ENCODE measurements around the gene ENTPD7.

ENTPD7 gene

DNA sequence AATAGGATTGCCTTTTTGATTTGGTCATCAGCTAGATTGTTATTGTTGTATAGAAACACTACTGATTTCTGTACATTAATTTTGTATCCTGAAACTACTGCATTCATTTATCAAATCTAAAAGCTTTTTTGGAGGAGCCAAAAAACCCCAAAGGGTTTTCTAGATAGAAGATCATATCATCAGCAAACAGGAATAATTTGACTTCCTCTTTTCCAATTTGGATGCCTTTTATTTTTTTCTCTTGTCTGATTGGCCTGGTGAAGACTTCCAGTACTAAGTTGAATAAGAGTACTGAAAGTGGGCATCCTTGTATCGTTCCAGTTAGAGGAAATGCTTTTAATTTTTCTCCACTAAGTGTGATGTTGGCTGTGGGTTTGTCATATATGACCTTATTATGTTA is 10.6 kb upstream of the ENTPD7 start:
- H3K27ac ChIP-seq: no peak overlapping the region

DNA sequence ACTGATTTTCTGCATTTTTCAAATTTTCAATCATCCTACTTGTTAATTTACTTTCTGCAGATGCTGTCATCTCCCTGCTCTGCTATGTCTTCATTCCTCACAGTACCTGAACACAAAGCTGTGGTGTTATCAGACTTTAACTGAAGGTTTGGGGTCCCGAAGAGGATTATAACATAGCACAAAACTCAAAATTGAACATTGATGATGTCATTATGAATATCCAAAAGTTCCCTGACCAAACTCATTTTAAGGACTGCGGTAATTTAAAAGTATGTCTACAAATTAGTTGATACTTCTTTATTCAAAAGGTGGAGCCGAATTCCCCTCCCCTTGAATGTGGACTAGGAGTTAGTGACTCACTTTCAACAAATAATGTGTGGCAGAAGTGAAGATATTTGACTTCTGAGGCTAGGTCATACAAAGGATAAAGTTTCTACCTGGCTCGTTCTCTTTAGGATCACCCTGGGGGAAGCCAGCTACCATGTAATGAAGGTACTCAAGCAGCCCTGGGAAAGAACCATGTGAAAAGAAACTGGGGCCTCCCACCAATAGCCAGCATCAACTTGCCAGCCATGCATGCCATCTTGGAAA is 6.4 kb upstream of the ENTPD7 start:
- TF ChIP-seq, protein P1, sequence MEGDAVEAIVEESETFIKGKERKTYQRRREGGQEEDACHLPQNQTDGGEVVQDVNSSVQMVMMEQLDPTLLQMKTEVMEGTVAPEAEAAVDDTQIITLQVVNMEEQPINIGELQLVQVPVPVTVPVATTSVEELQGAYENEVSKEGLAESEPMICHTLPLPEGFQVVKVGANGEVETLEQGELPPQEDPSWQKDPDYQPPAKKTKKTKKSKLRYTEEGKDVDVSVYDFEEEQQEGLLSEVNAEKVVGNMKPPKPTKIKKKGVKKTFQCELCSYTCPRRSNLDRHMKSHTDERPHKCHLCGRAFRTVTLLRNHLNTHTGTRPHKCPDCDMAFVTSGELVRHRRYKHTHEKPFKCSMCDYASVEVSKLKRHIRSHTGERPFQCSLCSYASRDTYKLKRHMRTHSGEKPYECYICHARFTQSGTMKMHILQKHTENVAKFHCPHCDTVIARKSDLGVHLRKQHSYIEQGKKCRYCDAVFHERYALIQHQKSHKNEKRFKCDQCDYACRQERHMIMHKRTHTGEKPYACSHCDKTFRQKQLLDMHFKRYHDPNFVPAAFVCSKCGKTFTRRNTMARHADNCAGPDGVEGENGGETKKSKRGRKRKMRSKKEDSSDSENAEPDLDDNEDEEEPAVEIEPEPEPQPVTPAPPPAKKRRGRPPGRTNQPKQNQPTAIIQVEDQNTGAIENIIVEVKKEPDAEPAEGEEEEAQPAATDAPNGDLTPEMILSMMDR (IDR thresholded peaks at IDR 0.05): no peak
- no peak for DNase-seq (ENCODE audit: low spot score)
- no peak overlapping the region for H3K4me3 ChIP-seq
- H3K27ac ChIP-seq: no peak overlapping the region

More for the DNA sequence above, 10.6 kb upstream of the ENTPD7 start:
- no peak overlapping the region for H3K4me3 ChIP-seq
- TF ChIP-seq, protein P1 (IDR thresholded peaks at IDR 0.05): no peak
- no peak for DNase-seq (ENCODE audit: low spot score)

DNA sequence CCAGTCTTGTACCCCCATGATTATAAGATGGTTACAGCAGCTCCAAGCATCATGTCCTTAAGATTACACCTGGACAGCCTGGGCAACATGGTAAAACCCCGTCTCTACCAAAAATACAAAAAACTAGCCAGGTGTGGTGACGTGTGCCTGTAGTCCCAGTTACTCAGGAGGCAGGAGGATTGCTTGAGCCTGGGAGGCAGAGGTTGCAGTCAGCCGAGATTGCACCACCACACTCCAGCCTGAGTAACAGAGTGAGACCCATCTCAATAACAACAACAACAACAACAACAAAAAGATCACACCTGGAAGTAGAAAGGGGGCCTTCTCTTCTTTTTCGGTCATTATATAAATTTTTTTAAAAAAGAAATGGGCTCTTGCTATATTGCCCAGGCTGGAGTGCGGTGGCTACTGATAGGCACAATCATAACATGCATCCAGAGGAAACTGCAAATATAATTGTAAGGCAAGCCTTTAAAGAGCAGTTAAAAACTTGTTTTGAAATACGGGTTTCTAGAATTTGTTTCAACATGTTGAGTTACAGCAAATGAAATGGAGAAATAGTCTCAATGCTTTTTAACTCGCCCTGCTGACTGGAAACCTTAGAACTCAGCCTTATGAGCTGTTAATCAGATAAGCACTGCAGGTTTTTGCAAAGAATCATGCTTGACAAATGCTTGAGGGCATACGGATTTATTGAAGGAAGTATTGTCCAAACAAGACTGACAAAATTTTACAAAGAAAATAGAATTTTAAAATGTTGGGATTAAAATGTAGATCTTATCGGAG is 4.7 kb upstream of the ENTPD7 start:
- DNase-seq (ENCODE audit: low spot score): no peak
- no peak overlapping the region for H3K27ac ChIP-seq
- TF ChIP-seq, protein P1 (IDR thresholded peaks at IDR 0.05): no peak
- no peak overlapping the region for H3K4me3 ChIP-seq

DNA sequence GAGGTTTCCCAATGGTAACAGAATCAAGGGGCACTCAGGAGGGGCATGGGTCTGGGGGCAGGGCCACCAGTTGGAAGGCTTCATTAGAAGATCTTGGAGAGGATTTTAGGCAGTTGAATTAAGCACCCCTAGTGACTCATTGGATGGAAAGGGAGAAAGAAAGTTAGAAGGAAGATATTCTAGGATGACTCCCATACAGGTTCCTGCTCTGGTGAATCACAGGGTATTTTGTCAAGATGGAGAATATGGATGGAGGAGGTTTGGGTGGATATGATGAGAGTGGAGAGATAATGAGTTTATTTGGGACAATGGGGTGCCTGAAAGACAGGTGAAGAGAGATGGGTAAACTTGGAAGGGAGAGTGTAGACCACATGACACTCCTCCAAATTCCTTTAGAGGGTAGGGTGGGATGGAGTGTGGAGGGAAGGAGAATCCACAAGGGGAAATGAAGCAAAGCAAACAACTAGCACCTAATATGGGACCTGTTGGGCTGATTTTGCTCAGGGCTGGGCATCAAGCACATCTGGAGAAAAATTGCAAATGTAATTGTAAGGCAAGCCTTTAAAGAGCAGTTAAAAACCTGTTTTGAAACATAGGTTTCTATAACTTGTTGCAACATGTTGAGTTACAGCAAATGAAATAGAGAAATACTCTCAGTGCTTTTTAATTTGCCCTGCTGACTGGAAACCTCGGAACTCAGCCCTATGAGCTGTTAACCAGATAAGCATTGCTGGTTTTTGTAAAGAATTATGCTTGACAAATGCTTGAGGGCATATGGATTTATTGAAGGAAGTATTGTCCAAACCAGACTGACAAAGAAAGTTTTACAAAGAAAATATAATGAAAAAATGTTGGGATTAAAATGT is 2.9 kb upstream of the ENTPD7 start:
- Histone ChIP-seq H3K4me3 (no peak overlapping the region), H3K27ac (no peak overlapping the region)
- TF ChIP-seq, protein P1 (IDR thresholded peaks at IDR 0.05): no peak
- no peak for DNase-seq (ENCODE audit: low spot score)

DNA sequence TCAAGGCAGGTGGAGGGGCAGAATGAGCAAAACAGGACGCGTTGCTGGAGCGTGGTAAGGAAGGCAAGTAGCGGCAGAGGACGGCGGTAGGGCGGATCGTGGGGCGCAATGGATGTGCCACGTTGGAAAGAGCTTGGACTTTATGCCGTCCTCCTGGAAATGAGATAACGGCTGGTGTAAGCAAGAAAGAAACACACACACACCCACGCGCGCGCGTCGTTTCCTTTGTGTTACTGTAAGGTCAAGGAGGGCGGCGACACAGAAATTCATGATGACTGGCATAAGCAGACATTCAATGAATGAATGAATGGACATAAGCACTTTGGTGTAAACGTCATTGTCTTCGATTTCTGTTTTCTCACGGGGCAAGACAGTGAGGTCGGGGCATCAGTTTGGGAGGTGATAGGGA is 683 bp upstream of the ENTPD7 start:
- DNase-seq (ENCODE audit: low spot score): no peak
- Histone ChIP-seq H3K27ac (no peak overlapping the region), H3K4me3 (peak overlapping the region; percentile 94)
- TF ChIP-seq, protein P1 (IDR thresholded peaks at IDR 0.05): no peak

DNA sequence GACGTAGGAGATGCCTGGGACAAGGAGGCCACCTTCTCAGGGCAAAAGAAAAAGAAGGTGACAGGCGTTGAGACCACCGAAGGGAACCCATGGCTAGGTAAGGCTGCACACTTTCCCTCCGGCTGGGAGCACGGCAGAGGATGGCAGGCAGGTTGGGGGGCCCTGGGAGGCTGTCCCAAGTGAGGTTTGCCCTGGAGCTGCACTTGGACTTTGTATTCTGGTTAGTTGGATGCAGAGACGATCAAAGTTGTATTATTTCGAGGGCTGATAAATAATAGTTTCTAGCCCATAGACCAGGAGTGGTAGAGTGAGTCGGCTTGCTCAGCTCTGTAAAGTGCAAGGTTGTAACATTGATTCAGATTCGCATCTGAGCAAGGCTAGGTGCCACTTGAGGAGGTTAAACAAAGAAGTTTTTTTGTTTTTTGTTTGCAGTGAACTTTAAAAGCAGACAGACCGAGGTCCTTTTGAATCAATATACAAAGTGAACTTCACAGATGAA is 608 bp downstream of the ENTPD7 start:
- no peak overlapping the region for H3K27ac ChIP-seq
- no peak for DNase-seq (ENCODE audit: low spot score)
- peak overlapping the region; percentile 94 for H3K4me3 ChIP-seq
- TF ChIP-seq, protein P1 (IDR thresholded peaks at IDR 0.05): no peak

All from coronary artery (tissue), 2 donors.